ENCODE measurements around the gene NLRP11.
A peak's percentile ranks its signal among the peaks of the same experiment; 100 is the strongest.

The NLRP11 gene

GRCh38 chr19:55831846-55832245 is at the start of gene NLRP11:
NLRP11 (minus strand) TSS chr19:55831999; CDS start chr19:55818174, 13,825 bp downstream.
- DNase-seq: no peak

DNA sequence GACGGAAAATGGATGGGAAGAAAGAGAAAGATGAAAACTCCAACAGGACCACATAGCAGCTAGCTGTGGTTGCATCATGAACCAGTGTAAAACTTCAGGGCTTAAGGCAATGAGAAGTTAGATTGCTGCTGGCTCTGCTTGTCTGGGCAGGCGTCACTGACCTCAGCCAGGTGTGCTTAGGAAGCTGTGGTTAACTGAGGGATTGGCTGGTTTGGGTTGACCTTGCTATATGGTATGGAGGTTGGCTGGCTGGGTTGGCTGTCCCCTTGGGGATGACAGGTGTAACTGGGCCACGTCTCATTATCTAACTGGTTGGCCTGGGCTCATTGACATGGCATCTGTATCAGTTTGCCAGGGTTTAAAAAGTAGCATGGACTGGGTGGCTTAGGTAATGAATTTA is 45.4 kb upstream of the NLRP11 start:
- no peak for DNase-seq

DNA sequence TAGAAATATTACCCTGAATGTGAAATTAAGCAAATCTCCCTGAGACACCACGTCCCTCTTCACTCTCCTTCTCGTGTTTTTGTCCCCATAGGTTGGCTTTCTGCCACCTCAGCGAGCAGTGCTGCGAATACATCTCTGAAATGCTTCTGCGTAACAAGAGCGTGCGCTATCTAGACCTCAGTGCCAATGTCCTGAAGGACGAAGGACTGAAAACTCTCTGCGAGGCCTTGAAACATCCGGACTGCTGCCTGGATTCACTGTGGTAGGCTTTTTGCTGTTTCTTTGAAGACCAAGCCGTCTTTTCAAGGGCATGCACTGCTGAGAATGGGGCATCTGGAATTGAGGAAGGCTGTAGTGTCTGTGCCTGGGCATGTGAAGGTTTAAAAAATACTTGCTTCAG is 38.9 kb upstream of the NLRP11 start:
- DNase-seq: no peak

DNA sequence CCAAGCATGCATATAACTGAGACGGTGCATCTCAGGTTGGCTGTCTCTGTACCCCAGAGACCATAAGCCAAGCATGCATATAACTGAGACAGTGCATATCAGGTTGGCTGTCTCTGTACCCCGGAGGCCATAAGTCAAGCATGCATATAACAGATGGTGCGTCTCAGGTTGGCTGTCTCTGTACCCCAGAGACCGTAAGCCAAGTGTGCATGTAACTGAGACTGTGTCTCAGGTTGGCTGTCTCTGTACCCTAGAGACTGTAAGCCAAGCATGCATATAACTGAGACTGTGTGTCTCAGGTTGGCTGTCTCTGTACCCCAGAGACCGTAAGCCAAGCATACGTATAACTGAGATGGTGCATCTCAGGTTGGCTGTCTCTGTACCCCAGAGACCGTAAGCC is 35.3 kb upstream of the NLRP11 start:
- no peak for DNase-seq

DNA sequence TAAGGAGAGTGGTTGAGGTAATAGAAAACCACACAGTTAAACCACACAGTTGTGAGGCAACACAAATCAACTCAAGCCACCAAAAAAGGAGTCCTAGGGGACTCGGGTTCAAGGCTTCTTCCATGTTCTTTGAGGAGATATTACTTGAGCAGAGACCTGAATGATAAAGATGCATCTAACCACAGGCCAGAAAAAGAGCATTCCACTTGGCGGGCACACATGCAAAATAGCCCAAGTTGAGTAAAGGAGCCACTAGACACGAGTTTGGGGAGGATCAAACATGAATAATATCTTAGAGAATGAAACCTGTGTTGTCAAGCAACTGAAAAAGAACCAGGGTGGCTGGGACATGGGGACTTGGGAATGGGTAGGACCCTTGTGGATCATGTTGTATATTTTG is 34.7 kb upstream of the NLRP11 start:
- DNase-seq: no peak

- DNase-seq: no peak
These were observed 27.2 kb upstream of the NLRP11 start for GRCh38 chr19:55858969-55859368.

DNA sequence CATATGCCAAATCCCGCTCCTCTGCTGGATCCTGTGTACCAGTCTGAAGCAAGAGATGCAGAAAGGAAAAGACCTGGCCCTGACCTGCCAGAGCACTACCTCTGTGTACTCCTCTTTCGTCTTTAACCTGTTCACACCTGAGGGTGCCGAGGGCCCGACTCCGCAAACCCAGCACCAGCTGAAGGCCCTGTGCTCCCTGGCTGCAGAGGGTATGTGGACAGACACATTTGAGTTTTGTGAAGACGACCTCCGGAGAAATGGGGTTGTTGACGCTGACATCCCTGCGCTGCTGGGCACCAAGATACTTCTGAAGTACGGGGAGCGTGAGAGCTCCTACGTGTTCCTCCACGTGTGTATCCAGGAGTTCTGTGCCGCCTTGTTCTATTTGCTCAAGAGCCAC is 26.6 kb upstream of the NLRP11 start:
- DNase-seq: no peak

GRCh38 chr19:55857974-55858373 is 26.2 kb upstream of the NLRP11 start:
- DNase-seq: no peak

GRCh38 chr19:55857149-55857548 is 25.4 kb upstream of the NLRP11 start:
- no peak for DNase-seq

GRCh38 chr19:55855160-55855559 is 23.4 kb upstream of the NLRP11 start:
- no peak for DNase-seq

DNA sequence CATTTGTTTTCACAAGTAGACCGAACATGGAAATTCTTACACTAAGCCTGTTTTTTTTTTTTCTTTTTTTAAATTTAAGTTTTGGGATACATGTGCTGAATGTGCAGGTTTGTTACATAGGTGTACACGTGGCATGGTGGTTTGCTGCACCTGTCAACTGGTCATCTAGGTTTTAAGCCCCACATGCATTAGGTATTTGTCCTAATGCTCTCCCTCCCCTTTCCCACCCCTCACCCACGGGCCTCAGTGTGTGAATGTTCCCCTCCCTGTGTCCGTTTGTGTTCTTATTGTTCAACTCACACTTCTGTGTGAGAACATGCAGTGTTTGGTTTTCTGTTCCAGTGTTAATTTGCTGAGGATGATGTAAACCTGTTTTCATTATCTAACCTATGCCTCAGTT is 7.1 kb upstream of the NLRP11 start:
- DNase-seq: no peak

- no peak for DNase-seq
These were observed 6.5 kb upstream of the NLRP11 start for GRCh38 chr19:55838251-55838650.

DNA sequence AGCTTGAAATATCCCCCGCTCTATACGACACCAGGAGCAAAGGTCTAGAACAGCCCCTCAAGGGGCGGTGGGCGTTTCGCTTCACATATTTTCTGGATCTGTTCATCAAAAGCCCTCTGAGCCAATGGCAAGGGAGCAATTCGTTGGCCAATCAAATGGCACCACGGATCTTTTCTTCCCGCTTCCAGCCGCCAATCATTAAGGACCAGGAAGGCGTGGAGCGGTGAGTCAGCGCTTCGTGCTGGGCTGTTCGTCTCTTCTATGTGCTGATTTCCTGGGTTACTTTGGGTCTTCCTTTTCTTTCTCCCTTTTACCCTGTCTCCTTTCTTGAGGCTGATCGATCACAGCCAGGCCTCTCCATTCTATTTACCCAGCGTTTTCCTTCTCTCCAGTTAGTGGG is 4.5 kb upstream of the NLRP11 start, which contains the start of gene NLRP4:
Gene NLRP4 (plus strand): TSS at position 201 of the 400 bp plus-strand sequence. CDS start 15,541 bp downstream, outside the sequence.
- no peak for DNase-seq

DNA sequence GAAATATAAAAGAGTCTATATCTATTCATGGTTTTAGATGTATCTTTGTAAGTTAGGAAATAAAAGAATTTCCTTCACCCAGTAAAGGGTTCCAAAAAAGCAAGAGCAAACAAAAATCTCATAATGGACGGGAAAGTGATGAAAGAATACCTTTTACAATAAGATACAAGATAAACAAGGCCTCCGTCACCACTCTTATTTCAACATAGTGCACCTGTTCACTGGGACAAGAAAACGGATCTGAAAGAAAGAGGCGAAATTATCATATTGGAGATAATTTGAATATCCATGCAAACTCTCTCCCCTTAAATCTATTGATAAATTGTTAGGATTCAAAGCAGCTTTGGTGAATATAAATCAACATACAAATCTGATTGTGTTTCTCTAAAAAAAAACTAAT is 877 bp upstream of the NLRP11 start:
- DNase-seq: no peak

DNA sequence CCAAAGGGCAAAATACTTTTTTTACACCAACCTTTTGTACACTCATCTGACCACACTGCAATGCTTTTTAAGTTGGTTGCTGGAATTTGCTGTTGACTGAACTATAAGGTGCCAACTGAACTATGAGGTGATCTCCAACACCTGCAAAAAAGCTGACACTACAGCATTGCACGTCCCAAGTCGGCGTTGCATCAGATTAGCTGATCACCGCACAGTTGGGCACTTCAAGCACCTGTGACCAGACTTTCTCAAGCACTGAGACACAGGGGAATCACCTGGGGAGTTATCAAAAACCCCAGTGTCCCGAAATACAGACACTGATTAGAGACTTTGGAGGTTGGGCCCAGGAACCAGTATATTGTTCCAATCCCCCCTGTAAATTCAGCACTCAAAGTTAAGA is 1.1 kb downstream of the NLRP11 start:
- DNase-seq: no peak

DNA sequence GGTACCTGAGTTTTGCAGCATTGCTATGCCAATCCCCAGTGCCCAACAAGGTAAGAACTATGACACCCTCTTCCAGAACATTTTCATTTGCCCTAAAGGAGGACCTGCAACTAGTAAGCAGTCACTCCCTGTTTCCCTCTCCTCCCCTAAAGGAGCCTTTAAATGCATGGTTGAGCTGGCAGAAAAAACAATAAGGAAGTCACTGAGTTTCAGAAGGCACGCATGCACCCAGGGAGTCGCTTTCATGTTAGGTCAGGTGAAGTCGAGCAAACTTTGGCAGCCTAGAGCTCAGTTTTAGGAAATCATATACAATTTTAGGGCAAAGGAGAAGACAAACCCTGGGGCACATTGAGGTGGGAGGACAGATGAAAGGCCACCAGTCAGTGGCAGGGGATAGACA is 11.8 kb downstream of the NLRP11 start:
- no peak for DNase-seq

- no peak for DNase-seq
These were observed 17.9 kb downstream of the NLRP11 start for GRCh38 chr19:55813906-55814305.

- DNase-seq: no peak
These were observed 19.4 kb downstream of the NLRP11 start for GRCh38 chr19:55812449-55812848.

- no peak for DNase-seq
These were observed 20.5 kb downstream of the NLRP11 start for GRCh38 chr19:55811340-55811739.

- DNase-seq: peak; percentile 85
These were observed 22.3 kb downstream of the NLRP11 start for GRCh38 chr19:55809381-55810058.

DNA sequence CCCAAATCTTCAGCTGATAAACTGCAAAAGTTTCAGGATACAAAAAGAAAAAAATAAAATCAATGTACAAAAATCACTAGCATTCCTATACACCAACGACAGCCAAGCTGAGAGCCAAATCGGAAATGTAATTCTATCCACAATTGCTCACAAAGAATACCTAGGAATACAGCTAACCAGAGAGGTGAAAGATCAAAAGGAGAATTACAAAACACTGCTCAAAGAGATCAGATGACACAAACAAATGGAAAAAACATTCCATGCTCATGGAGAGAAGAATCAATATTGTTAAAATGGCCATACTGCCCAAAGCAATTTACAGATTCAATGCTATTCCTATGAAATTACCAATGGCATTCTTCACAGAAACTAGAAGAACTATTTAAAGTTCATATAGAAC is 29.5 kb downstream of the NLRP11 start:
- no peak for DNase-seq

DNA sequence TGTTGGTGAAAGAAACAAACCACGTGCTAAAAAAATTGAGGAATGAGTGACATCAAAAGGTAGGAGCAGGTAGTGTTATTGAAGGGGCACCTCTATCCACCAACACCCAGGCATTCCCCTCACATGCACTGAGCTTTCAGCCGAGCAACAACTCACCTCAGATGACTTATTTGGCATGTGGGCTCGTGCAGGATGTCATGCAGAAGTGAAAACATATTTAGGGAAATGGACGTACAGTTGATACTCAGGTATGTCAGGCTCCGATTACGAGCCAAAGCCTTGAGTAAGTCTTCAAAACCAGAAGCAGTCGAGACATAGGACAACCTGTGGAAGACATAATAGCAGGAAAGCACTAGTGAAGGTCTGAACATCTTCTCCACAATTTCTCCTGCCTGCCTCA is 30.4 kb downstream of the NLRP11 start:
- no peak for DNase-seq

GRCh38 chr19:55795021-55795420 is 36.8 kb downstream of the NLRP11 start:
- DNase-seq: no peak

DNA sequence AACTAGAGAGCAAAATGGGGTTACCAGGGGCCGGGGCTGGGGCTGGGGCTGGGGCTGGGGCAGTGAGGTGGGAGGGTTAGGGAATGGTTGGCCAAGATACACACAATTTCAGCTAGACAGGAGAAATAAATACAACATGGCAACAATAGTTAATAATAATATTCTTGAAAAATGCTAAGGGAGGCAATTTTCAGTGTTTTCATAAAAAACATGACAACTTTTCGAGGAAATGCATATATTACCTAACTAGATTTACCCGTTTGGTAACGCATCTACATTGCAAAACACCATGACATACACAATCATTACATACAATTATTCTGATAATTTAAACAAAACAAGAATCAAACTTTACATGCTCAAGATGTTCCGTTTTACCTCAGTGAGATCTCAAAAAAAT is 50.7 kb downstream of the NLRP11 start:
- no peak for DNase-seq

GRCh38 chr19:55778331-55778730 is 53.5 kb downstream of the NLRP11 start:
- DNase-seq: no peak
